CD1c-positive myeloid dendritic cell (primary cell): ENCODE measurements around the gene NHLH1.
A peak's percentile ranks its signal among the peaks of the same experiment; 100 is the strongest.
"Not testable (repeated sequence)": the region's sequence is repeated elsewhere in the genome, so short reads cannot be mapped to it uniquely, and the experiment has no call there.

ENCODE experiments used
- DNase-seq: peaks from one replicate; pipeline ENCODE4 v3.0.0-alpha.2; 2016; ENCODE audit errors: extremely low spot score

The NHLH1 gene

DNA sequence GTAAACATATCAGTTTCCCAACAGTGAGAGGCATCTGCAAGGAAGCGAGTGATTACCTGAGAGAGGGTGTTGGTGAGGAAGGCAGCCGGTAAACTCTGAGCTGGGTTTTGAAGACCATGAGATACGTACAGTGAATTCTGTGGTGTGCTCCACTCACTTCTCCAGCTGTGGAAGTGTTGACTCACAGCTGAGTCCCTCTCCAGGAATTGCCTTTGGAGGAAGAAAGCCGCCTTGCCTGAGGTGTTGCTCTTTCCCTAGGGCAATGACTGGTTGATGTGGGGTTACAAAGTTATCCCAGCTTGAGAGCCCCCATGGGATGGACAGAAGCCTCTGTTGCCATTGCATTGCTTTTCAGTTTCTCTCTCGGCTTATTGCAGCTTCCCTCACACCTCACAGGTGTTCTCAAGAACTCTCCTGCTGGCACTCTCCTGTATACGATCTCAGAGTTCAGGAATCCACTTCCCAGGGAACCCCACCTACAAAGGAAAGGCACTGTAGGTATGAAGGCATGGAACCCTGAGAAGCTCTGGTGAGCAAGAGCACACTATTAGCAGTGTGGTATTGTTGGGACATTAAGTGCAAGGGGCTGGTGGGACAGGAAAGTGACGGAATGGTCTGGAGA lies 10.8 kb downstream of the NHLH1 start:
- no peak for DNase-seq

GRCh38 chr1:160384812-160385211 lies 17.9 kb downstream of the NHLH1 start:
- not testable (repeated sequence) for DNase-seq

GRCh38 chr1:160388406-160388805 lies 21.5 kb downstream of the NHLH1 start:
- not testable (repeated sequence) for DNase-seq

DNA sequence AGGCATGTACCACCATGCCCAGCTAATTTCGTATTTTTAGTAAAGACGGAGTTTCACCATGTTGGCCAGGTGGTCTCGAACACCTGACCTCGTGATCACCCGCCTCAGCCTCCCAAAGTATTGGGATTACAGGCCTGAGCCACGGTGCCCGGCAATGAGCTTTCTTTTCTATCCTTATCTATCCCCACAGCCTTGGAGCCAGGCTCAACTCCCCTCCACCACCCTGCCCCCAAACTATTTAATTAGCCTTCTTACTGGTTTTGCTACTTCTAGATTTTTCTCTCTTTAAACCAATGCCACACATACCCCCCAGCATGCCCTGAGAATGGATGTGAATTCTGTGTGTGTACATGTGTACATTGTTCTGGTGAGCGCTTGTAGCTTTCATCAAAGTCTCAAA lies 27.8 kb downstream of the NHLH1 start:
- DNase-seq = no peak

- no peak for DNase-seq
Measured at GRCh38 chr1:160397651-160398050, 30.8 kb downstream of the NHLH1 start.

DNA sequence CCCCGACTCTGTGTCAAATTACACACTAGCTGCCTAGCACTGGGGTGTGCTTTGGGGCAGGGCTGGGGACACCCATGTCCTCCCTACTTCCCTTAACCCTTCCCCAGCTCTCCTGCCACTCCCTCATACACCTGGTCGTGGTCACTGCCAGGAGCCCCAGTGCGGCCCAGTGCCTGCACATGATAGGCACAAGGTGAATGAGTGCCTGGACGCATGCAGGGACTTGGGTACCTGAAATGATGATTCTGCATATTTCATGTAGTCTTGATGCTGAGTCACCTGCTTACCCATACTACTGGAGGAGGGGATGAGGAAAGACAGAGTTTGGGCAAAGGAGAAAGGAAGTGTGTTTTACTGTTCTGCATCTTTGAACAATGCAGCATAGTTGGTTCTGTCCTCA lies 32.0 kb downstream of the NHLH1 start:
- DNase-seq = no peak

- no peak for DNase-seq
Measured at GRCh38 chr1:160399544-160400222, 32.8 kb downstream of the NHLH1 start.

DNA sequence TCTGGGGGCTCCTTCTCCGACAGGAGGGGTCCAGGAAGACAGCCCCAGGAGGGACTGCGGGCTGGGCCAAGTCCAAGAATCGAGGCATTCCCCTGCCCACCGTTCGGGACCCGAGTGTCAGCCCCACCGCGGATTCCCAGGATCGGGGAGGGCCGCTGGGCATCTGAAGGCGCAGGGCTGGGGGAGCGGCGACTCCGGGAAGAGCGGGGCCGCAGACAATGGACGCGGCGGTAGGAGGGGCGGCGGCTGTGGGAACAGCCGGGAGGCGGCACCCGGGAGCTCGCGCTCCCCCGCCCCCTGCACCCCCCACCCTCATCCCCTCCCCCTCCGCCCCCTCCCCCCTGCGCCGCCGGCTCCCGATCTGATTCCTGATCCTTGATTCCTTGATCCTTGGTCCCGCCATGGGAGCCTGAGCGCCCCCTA lies 33.4 kb downstream of the NHLH1 start, which contains the start of gene VANGL2:
VANGL2 (plus strand) TSS at position 342 of the 423 bp plus-strand sequence. CDS start 15,274 bp downstream, outside the sequence.
- DNase-seq = peak; percentile 14

- DNase-seq = no peak
Measured at GRCh38 chr1:160400646-160401486, 34.0 kb downstream of the NHLH1 start.

- no peak for DNase-seq
Measured at GRCh38 chr1:160401487-160401805, 34.6 kb downstream of the NHLH1 start.

DNA sequence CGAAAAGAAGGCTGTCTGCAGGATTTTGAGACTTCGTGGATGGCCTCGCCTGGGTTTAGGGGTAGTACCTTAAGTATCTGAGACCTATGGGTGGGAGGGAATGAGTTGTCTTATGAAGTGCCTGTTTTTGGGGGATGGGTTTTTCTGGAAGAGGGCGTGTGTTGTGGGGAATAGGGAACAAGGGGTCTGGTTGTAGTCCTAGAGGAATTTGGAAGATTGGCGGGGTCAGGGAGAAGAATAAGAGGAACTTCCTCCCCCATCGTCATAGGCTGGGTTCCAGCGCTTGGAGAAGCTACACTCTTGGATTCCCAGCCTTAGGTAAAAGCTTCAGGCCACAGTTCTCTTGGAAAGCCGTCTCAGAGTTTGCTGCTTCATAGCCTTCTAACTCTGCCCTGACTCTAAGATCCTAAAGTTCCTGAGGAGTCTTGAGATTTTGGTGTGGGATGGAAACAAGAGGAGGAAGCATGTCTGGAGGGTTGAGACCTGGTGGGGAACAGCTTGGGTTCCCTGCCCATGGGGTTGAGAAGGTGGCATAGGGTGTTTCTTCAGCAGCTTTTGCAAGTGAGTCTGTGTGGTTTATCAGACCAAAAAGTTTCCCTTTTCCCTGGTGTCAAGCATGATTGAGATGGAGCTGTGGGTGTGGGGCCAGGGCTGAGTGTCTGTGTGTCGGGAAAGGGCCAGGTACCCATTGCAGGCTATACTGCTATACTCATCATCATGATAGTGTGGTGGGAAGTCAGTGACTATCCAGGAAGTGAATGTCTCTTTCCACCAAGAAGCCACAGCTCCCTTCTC lies 35.3 kb downstream of the NHLH1 start:
- no peak for DNase-seq

DNA sequence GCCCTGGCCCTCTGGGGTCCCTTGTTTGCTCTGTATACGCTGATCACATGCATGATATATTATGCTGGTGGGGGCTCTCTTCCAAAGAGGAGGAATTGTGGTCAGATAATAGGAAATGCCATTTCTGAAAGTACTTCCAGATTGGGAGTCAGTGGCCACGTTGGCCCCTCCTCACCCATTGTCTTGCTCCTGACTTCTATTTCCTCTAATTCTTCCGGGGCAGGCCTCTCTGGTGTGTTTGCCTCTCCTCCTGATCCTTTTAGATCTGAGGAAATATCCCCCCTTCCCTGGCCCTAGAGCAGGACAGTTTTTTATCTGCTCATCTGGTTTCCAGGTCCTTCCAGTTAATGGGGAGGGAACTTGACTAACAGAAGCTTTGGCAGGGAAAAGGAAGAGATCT lies 36.4 kb downstream of the NHLH1 start:
- DNase-seq = no peak

GRCh38 chr1:160404094-160404493 lies 37.2 kb downstream of the NHLH1 start:
- DNase-seq = no peak

GRCh38 chr1:160405331-160405877 lies 38.5 kb downstream of the NHLH1 start:
- DNase-seq = no peak

- DNase-seq = no peak
Measured at GRCh38 chr1:160406131-160406968, 39.5 kb downstream of the NHLH1 start.

- DNase-seq = no peak
Measured at GRCh38 chr1:160407839-160408801, 41.2 kb downstream of the NHLH1 start.

DNA sequence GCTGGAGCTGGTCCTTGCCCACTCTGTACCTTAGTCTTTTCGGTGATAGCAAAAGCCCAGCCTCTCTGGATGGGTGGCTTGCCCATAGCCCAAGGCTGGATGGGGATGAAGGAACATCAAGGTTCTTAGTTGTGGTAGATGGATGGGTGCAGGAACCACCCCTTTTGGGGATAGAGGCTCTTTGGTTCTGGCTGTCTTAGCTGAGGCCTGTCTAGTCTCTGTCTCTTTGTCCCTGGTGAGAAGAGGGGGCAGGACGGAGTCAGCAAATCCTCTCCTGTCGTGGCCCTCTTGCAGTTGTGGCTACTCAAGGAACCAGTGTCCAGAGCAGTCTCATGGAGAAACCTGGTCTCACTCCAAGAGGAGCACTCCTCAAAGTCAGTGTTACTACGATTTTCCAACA lies 42.0 kb downstream of the NHLH1 start:
- DNase-seq = no peak

DNA sequence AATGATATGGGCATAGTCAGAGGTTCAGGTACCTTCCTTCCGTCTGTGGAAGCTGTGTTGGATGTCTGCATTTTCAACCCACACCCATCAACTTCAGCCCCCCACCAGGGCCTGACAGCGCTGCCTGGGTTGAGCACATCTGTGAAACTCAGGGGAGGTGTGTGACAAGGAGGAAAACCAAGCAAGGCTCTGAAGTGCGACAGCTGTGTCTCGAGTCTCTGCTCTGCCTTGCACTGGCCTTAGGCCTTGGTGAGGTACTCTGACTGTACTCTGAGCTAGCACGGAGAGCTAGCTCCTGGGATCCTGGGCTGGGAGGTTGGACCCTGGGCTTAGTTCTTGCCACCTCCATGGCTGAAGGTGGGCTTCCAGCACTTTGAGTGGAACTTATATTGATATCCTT lies 42.6 kb downstream of the NHLH1 start:
- DNase-seq = no peak

DNA sequence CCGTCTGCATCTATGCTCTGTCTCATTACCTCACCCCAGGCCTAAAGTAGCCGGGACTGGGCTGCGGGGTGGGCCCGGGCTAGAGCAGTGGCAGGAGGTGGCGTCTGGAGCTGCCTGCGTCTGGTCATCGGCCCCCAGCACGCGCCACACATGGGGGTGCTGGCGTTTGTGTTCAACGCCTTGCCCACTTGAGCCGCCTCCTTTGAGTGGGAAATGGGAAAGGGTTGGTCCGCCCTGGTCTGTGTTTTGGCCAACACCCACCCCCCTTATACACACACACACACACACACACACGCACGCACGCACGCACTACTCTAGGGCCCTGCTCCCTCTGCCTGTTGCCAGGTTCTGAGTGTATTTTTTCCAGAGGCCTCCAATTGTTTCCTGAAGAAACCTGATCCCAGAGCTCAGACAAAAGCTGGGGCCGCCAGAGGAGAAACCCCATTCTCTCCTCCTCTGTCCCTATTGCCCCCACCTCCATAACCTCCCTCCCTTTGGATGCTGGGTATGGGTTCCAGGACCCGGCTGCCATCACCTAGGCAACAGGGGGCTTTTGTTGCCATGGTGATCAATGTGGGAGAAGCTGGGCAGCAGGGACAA lies 43.6 kb downstream of the NHLH1 start:
- no peak for DNase-seq
